Psoas muscle (tissue), 8 donors: ENCODE data around the gene ALAS1. TPM values are rescaled to one million over a fixed set of nuclear protein-coding genes. Genes with fewer than 3 reads are reported as not detected.

Experiments used
- ATAC-seq, 4 donors: fragments of 200-7000 bp; cut with Tn5 transposase; one replicate each; pipeline ENCODE4 v1.9.1; 2020; ENCODE audit warnings: moderate library complexity in 3 of 4, mild to moderate bottlenecking in 2 of 4
- DNase-seq, 2 donors: peaks; one replicate each; pipeline ENCODE4 v3.0.0-alpha.2; 2020
- H3K27ac ChIP-seq: fragments of 200-600 bp; one replicate; pipeline ENCODE4 v1.8.0; 2022
- H3K27me3 ChIP-seq, 3 donors: fragments of 200-600 bp in 1 of 3; one replicate each; pipeline versions ENCODE4 v1.6.1 to v1.8.0; 2013 to 2022; ENCODE audit warnings: low read length in 2 of 3, mild to moderate bottlenecking in 2 of 3, moderate library complexity in 1 of 3; ENCODE audit not compliant: insufficient read depth in 3 of 3
- H3K36me3 ChIP-seq, 2 donors: fragments of 200-600 bp in 1 of 2; one replicate each; pipeline versions ENCODE4 v1.6.1 to v1.8.0; 2013 to 2022; ENCODE audit warnings: low read depth in 1 of 2, mild to moderate bottlenecking in 1 of 2, moderate library complexity in 1 of 2; ENCODE audit not compliant: insufficient read depth in 1 of 2
- H3K4me1 ChIP-seq: fragments of 200-600 bp; one replicate; pipeline ENCODE4 v1.8.0; 2022
- H3K4me3 ChIP-seq: fragments of 200-600 bp; one replicate; pipeline ENCODE4 v1.8.0; 2022; ENCODE audit warnings: mild to moderate bottlenecking
- H3K9me3 ChIP-seq: fragments of 200-600 bp; one replicate; pipeline ENCODE4 v1.8.0; 2022
- CTCF ChIP-seq: fragments of 200-600 bp; IDR thresholded peaks from one replicate; pipeline ENCODE4 v1.8.0; 2022; ENCODE audit warnings: antibody characterized with exemption
- WGBS, 3 donors: extraction: QIAGEN DNeasy Blood & Tissue Kit; methylation state at CpG; one replicate each; pipeline versions ENCODE4 v1.1.6 to v1.1.7; 2013; 5-methylcytosine and 5-hydroxymethylcytosine counted together
- intact Hi-C, 2 donors: fragments of 100-400 bp; cut with DNase I; formaldehyde crosslinking; loops; one replicate each; pipeline versions ENCODE4 v1.11.0 to v1.14.2; 2022
- polyA plus RNA-seq, 3 donors: library from polyadenylated mRNA; stranded (reverse); fragments of 200-250 nt; gene quantifications; one replicate each; pipeline ENCODE4 v1.2.3, GENCODE V29; 2013
- total RNA-seq, 4 donors: library from RNA; stranded (reverse); fragmentation: NEBNext Ultra II Directional in 2 of 4; extraction: Animal tissue kit (Norgen Biotek cat#: 25700) in 2 of 4; gene quantifications; one replicate each; pipeline versions ENCODE4 v1.2.1 to v1.2.4, GENCODE V29; 2021 to 2023
- donor health status: healthy with polysubstance abuse.
- donor health status: DM: no; HTN: no; CAD: no; lungs with moderate emphysema.
- donor health status: Bipolar disorder and iron deficiency.
- donor health status: healthy.
- donor health status: DM: yes; HTN: yes; CAD: no.
- donor health status: DM: no; HTN: no; CAD: no.
- donor health status: DM: no; HTN: no; CAD: no.
- donor health status: DM: yes; HTN: yes; CAD: no.

The ALAS1 gene
- total and polyA plus RNA-seq, 7 donors, result 50.1 to 138 (median 75.2) TPM

GRCh38 chr3:52237006-52237656 lies 39.2 kb downstream of the ALAS1 start:
- H3K36me3 ChIP-seq, result peaks cover 0 to 12% of the 10 kb centered on the region in 2 donors
- no peak for TF ChIP-seq CTCF
- ATAC-seq (peak in 1 of 4 donors; percentile 1), DNase-seq (peak in 1 of 2 donors; percentile 43)
- intact Hi-C loops, result loop anchor here in 1 of 2 donors (5.0 kb wide), 1 partner anchor 40 kb away; the partner anchor contains the start of gene WDR82
- H3K27ac ChIP-seq, result peak overlapping the region; percentile 94
- H3K9me3 ChIP-seq, result no peaks in the 10 kb centered on the region
- H3K4me1 ChIP-seq, result peaks cover 59% of the 10 kb centered on the region
- H3K27me3 ChIP-seq, result no peaks in the 10 kb centered on the region
- 45 to 61% (median 56%) methylated on average over 6 of the region's 6 CpGs for WGBS, 3 donors
- peak overlapping the region; percentile 80 for H3K4me3 ChIP-seq

DNA sequence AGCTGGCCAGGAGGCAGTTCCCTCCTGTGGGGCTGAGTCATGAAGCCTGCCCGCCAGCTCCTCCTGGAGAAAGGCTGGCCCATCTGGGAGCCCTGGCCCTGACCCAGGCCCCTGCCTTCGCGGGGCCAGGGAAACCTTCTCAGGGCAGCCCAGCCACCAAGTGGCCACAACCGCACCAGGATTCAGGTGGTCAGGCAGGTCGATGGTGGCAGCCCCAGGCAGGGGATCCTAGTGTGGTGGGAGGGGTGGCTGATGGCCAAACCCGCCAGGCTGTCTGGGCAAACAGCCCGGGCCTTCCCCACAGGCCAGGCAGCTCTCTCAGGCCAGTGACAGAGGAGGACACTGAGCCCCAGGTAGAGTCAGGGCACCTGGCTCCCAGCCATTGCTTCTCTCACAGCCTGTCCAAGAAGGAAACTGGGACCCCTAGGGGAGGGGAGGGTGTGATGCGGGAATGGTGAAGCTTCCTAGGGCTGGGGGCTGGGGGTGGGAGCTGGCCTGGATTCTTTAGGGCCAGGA lies 39.8 kb downstream of the ALAS1 start:
- peak; percentile 71 to 75 (median 74) for ATAC-seq
- WGBS, 3 donors, result 1 to 4% (median 3%) methylated on average over 8 of the region's 8 CpGs
- peak; percentile 11 for TF ChIP-seq CTCF
- intact Hi-C loops, result loop anchor here (2.0 to 5.0 kb wide), 2 partner anchors 39 to 40 kb away; partner anchors contain the start of gene WDR82 (in 1 of the 2)
- no peaks in the 10 kb centered on the region for H3K27me3 ChIP-seq
- peak; percentile 93 to 97 for DNase-seq
- H3K4me1 ChIP-seq, result peaks cover 55% of the 10 kb centered on the region
- peak overlapping the region; percentile 94 for H3K27ac ChIP-seq
- H3K4me3 ChIP-seq, result peak overlapping the region; percentile 80
- H3K9me3 ChIP-seq, result no peaks in the 10 kb centered on the region
- peaks cover 0 to 8% of the 10 kb centered on the region in 2 donors for H3K36me3 ChIP-seq

GRCh38 chr3:52238193-52238760 lies 40.3 kb downstream of the ALAS1 start:
- Histone ChIP-seq H3K27ac (peak overlapping the region; percentile 94), H3K4me3 (peak overlapping the region; percentile 80), H3K27me3 (no peaks in the 10 kb centered on the region), H3K4me1 (peaks cover 52% of the 10 kb centered on the region), H3K36me3 (peaks cover 0 to 3% of the 10 kb centered on the region in 2 donors), H3K9me3 (no peaks in the 10 kb centered on the region)
- peak; percentile 12 to 34 for DNase-seq
- no peak for TF ChIP-seq CTCF
- intact Hi-C loops, result loop anchor here (2.0 to 5.0 kb wide), 2 partner anchors 39 kb away; partner anchors contain the start of gene WDR82 (in 1 of the 2)
- 23 to 35% (median 26%) methylated on average over 11 of the region's 11 CpGs for WGBS, 3 donors
- ATAC-seq, result no peak

- peaks cover 52% of the 10 kb centered on the region for H3K4me1 ChIP-seq
- peak; percentile 53 to 61 (median 56) for ATAC-seq
- H3K27me3 ChIP-seq, result no peaks in the 10 kb centered on the region
- WGBS, 3 donors, result 1% methylated on average over 64 to 92 of the region's 92 CpGs
- peak within 1 kb of the TSS; percentile 94 for H3K27ac ChIP-seq
- H3K9me3 ChIP-seq, result no peaks in the 10 kb centered on the region
- intact Hi-C loops, result loop anchor here (2.0 to 5.0 kb wide), 2 partner anchors 38 kb away; partner anchors contain the start of gene WDR82 (in 1 of the 2)
- DNase-seq, result peak; percentile 80 to 86
- peak within 1 kb of the TSS; percentile 80 for H3K4me3 ChIP-seq
- peak; percentile 33 for TF ChIP-seq CTCF
- H3K36me3 ChIP-seq, result no peaks in the 10 kb centered on the region
Measured at GRCh38 chr3:52238761-52239701, 41.1 kb downstream of the ALAS1 start, which contains the start of gene TWF2. TSS of gene TWF2 (minus strand) at chr3:52239158. CDS start at chr3:52239016, 142 bp downstream.
